PFSK-1 (cell line): ENCODE data around the gene BAHCC1.

Experiments
- FOXP2 ChIP-seq: optimal IDR thresholded peaks from 2 replicates; pipeline ENCODE3; 2011; ENCODE audit warnings: borderline replicate concordance, control low read depth, inconsistent platforms; ENCODE audit not compliant: insufficient read depth; ENCODE audit errors: extremely low read length, extremely low read depth
- POLR2AphosphoS5 ChIP-seq: IDR thresholded peaks from 2 replicates; pipeline ENCODE4 v1.6.1; 2012; ENCODE audit warnings: low read depth, mild to moderate bottlenecking, control low read depth, low read length, moderate library complexity
- SIN3A ChIP-seq: IDR thresholded peaks from 2 replicates; pipeline ENCODE4 v1.6.1; 2012; ENCODE audit warnings: mild to moderate bottlenecking, low read length, moderate library complexity, borderline replicate concordance; ENCODE audit not compliant: insufficient read depth
- TAF1 ChIP-seq: IDR thresholded peaks from 2 replicates; pipeline ENCODE4 v1.6.1; 2012; ENCODE audit warnings: low read length, control low read depth, borderline replicate concordance; ENCODE audit not compliant: insufficient read depth
- TF ChIP-seq, protein P1 (sequence below), 2 experiments: IDR thresholded peaks; 2 replicates each; pipeline versions ENCODE4 v1.6.1 to v1.8.0; 2011 to 2012; ENCODE audit warnings: low read depth in 2 of 2, low read length in 2 of 2, control low read depth in 1 of 2, inconsistent platforms in 1 of 2, mild to moderate bottlenecking in 1 of 2, moderate library complexity in 1 of 2; ENCODE audit not compliant: insufficient read depth in 1 of 2

BAHCC1 gene

DNA sequence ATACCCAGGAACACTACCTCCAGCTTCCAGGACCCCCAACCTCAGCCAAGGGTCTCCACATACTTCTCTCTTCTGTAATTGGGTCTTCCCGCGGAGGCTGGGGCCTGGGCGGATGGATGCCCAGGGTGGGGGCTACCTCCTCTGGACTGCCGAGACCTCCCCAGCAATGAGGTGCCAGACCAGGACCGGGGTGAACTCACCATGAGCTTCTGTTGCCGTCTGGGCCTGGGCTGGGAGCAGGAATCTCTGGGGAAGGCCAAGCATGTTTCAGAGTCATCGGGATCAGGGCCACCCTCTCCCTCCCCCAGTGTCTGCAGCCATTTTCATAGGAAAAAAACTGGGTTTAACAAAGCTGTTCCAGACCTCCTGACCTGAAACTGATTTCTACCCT lies 10.3 kb upstream of the BAHCC1 start:
- no peak for TF ChIP-seq SIN3A
- TF ChIP-seq, protein P1, sequence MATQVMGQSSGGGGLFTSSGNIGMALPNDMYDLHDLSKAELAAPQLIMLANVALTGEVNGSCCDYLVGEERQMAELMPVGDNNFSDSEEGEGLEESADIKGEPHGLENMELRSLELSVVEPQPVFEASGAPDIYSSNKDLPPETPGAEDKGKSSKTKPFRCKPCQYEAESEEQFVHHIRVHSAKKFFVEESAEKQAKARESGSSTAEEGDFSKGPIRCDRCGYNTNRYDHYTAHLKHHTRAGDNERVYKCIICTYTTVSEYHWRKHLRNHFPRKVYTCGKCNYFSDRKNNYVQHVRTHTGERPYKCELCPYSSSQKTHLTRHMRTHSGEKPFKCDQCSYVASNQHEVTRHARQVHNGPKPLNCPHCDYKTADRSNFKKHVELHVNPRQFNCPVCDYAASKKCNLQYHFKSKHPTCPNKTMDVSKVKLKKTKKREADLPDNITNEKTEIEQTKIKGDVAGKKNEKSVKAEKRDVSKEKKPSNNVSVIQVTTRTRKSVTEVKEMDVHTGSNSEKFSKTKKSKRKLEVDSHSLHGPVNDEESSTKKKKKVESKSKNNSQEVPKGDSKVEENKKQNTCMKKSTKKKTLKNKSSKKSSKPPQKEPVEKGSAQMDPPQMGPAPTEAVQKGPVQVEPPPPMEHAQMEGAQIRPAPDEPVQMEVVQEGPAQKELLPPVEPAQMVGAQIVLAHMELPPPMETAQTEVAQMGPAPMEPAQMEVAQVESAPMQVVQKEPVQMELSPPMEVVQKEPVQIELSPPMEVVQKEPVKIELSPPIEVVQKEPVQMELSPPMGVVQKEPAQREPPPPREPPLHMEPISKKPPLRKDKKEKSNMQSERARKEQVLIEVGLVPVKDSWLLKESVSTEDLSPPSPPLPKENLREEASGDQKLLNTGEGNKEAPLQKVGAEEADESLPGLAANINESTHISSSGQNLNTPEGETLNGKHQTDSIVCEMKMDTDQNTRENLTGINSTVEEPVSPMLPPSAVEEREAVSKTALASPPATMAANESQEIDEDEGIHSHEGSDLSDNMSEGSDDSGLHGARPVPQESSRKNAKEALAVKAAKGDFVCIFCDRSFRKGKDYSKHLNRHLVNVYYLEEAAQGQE (IDR thresholded peaks at IDR 0.05; ENCODE audit: insufficient read depth in 1 of 2, low read depth in 2 of 2, low read length in 2 of 2): no peak
- TF ChIP-seq FOXP2: no peak
- TF ChIP-seq TAF1: no peak
- no peak for TF ChIP-seq POLR2AphosphoS5

DNA sequence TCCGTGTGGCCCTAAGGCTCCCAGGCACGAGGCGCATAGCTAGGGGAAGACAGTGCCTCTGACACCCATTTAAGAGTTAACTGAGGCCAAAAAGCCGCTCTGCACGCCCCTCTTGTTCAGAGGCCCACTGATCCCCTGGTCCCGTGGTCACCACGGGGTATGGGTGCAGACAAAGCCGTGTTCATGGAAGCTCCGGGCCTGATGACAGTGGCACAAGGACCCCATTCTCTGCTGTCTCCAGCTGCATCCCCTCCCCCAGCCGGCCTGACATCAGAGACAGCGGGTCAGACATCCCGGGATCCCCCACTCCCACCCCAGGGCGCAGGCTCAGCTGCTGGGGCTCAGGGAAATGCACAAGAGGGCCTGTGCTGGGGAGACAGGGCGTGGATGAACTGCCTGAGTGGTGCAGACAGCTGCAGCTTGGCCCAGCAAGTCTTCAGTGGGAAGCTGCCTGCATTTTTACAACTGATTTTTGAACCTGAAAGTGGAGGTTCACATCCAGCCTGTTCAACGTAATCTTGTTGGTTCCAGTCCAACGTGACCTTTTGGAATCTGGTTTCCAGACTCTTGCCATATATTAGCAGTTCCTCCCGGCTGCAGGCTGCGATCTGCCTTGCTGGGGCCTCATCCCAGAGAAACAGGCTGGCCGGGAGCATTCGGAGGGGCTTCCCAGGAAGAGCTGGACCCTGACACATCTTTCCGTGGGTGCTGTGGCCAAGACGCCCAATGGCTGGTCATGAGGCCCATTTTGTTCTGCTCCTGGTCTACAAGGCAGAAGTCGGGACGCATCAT lies 9.7 kb upstream of the BAHCC1 start:
- TF ChIP-seq POLR2AphosphoS5: no peak
- no peak for TF ChIP-seq TAF1
- TF ChIP-seq SIN3A: no peak
- TF ChIP-seq, protein P1 (IDR thresholded peaks at IDR 0.05; ENCODE audit: insufficient read depth in 1 of 2, low read depth in 2 of 2, low read length in 2 of 2): no peak

DNA sequence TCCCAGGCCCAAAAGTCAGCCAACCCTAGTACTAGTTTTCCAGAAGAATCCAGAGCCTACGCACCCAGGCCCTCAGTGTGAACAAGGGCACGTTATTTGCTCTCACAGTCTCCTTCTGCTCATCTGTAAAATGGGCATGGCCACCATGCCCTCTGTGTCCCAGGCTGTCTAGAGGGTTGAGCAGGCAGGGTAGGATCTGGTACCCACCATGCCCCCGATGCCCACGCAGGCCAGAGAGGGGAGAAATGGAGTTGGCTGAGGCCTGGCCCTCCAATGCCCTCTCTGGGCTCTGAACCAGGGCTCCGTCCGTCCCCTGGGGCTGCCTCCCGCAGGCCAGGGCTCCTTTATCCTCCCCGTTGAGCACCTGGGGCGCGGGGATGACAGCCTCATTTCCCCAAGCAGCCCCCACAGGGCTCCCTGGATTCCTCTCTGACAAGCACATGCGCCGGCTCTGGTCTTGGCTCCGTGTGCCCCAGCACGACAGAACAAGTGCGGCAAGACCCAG lies 9.1 kb upstream of the BAHCC1 start:
- TF ChIP-seq, protein P1 (IDR thresholded peaks at IDR 0.05; ENCODE audit: insufficient read depth in 1 of 2, low read depth in 2 of 2, low read length in 2 of 2): no peak
- TF ChIP-seq SIN3A (no peak), TAF1 (no peak), POLR2AphosphoS5 (no peak), FOXP2 (no peak)

DNA sequence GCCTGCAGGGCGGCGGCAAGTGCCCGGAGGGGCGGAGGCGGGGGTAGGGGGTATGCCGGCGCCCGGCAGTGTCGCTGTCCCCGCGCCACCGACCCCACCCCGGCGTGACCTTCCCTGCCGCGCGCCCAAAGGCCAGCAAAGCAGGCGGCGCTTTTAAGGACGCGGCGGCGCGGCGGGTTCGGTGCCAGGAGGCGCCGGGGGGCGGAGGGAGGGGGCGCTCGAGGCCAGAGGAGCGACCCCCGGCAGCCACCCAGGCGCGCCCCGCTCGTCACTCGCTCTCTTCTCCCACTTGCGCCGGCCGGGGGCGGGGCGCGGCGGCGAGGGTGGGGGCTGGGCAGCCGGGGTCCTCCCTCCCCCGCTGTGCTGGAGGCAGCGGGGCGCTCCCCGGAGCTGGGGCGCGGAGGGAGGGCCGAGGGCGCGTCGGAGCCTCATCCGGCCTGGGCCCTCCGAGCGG lies 8.6 kb upstream of the BAHCC1 start:
- TF ChIP-seq POLR2AphosphoS5 (no peak), FOXP2 (no peak), TAF1 (no peak), SIN3A (no peak)
- TF ChIP-seq, protein P1 (IDR thresholded peaks at IDR 0.05; ENCODE audit: insufficient read depth in 1 of 2, low read depth in 2 of 2, low read length in 2 of 2): no peak
